CD4-positive, alpha-beta T cell treated with Interleukin-21 for 1 hour (primary cell): ENCODE results near the gene RASSF6.
"Not testable (repeated sequence)": the region's sequence is repeated elsewhere in the genome, so short reads cannot be mapped to it uniquely, and the experiment has no call there.

Experiments used
- DNase-seq: peaks from one replicate; pipeline ENCODE4 v3.0.0-alpha.2; 2020

The RASSF6 gene

GRCh38 chr4:73609706-73610105, 10.5 kb downstream of the RASSF6 start:
- no peak for DNase-seq

- no peak for DNase-seq
These were observed 11.3 kb downstream of the RASSF6 start for GRCh38 chr4:73608689-73609594.

GRCh38 chr4:73607375-73608033, 12.7 kb downstream of the RASSF6 start:
- DNase-seq = no peak

- DNase-seq = no peak
These were observed 13.7 kb downstream of the RASSF6 start for GRCh38 chr4:73606465-73606974.

- DNase-seq = no peak
These were observed 16.2 kb downstream of the RASSF6 start for GRCh38 chr4:73603854-73604584.

GRCh38 chr4:73603271-73603710, 16.9 kb downstream of the RASSF6 start:
- DNase-seq = no peak

- DNase-seq = no peak
These were observed 19.3 kb downstream of the RASSF6 start for GRCh38 chr4:73600954-73601353.

- DNase-seq = no peak
These were observed 21.1 kb downstream of the RASSF6 start for GRCh38 chr4:73599182-73599581.

GRCh38 chr4:73597594-73597993, 22.6 kb downstream of the RASSF6 start:
- DNase-seq = no peak

- not testable (repeated sequence) for DNase-seq
These were observed 23.1 kb downstream of the RASSF6 start for GRCh38 chr4:73597183-73597582.

GRCh38 chr4:73596001-73596400, 24.2 kb downstream of the RASSF6 start:
- no peak for DNase-seq

GRCh38 chr4:73593631-73594241, 26.5 kb downstream of the RASSF6 start:
- no peak for DNase-seq

GRCh38 chr4:73589887-73590801, 30.1 kb downstream of the RASSF6 start:
- DNase-seq = no peak

- DNase-seq = no peak
These were observed 30.9 kb downstream of the RASSF6 start for GRCh38 chr4:73589261-73589847.

- DNase-seq = no peak
These were observed 31.6 kb downstream of the RASSF6 start for GRCh38 chr4:73588613-73589012.

GRCh38 chr4:73586666-73587065, 33.6 kb downstream of the RASSF6 start:
- DNase-seq = no peak

- DNase-seq = no peak
These were observed 34.2 kb downstream of the RASSF6 start for GRCh38 chr4:73586040-73586439.

GRCh38 chr4:73585345-73585744, 34.9 kb downstream of the RASSF6 start:
- DNase-seq = no peak

- DNase-seq = no peak
These were observed 36.6 kb downstream of the RASSF6 start for GRCh38 chr4:73583666-73584065.

- no peak for DNase-seq
These were observed 42.9 kb downstream of the RASSF6 start for GRCh38 chr4:73577371-73577770.

- no peak for DNase-seq
These were observed 43.9 kb downstream of the RASSF6 start for GRCh38 chr4:73576381-73576780.
